Fibroblast of pulmonary artery (primary cell): ENCODE results near the gene IPO11.
"Not testable (repeated sequence)": the region's sequence is repeated elsewhere in the genome, so short reads cannot be mapped to it uniquely, and the experiment has no call there.

ENCODE experiments used
- DNase-seq: peaks from one replicate; pipeline ENCODE4 v3.0.0-alpha.2; 2010; ENCODE audit warnings: low read depth
- H3K4me3 ChIP-seq: replicated peaks from 2 replicates; pipeline ENCODE4 v1.5.1; 2011; ENCODE audit warnings: low read depth, mild to moderate bottlenecking, control low read depth, low read length, moderate library complexity
- CTCF ChIP-seq: IDR thresholded peaks from 2 replicates; pipeline ENCODE4 v1.5.1; 2011; ENCODE audit warnings: mild to moderate bottlenecking, control low read depth, low read length, inconsistent platforms; ENCODE audit errors: missing control alignments

Gene IPO11

GRCh38 chr5:62506659-62507460 is 94.3 kb downstream of the IPO11 start:
- H3K4me3 ChIP-seq: no peak overlapping the region
- no peak for TF ChIP-seq CTCF
- DNase-seq: no peak

GRCh38 chr5:62508760-62509159 is 96.2 kb downstream of the IPO11 start:
- DNase-seq, H3K4me3 ChIP-seq: not testable (repeated sequence)

GRCh38 chr5:62509806-62510205 is 97.2 kb downstream of the IPO11 start:
- no peak for TF ChIP-seq CTCF
- DNase-seq: peak; percentile 59
- no peak overlapping the region for H3K4me3 ChIP-seq

GRCh38 chr5:62513085-62513484 is 100.5 kb downstream of the IPO11 start:
- DNase-seq, H3K4me3 ChIP-seq: not testable (repeated sequence)

GRCh38 chr5:62514510-62515119 is 102.1 kb downstream of the IPO11 start:
- no peak for DNase-seq
- no peak overlapping the region for H3K4me3 ChIP-seq
- TF ChIP-seq CTCF: no peak

GRCh38 chr5:62520812-62521211 is 108.2 kb downstream of the IPO11 start:
- not testable (repeated sequence) for DNase-seq, H3K4me3 ChIP-seq

- no peak overlapping the region for H3K4me3 ChIP-seq
- TF ChIP-seq CTCF: no peak
- DNase-seq: no peak
These were observed 108.8 kb downstream of the IPO11 start for GRCh38 chr5:62521319-62521718.

GRCh38 chr5:62522811-62523210 is 110.2 kb downstream of the IPO11 start:
- no peak overlapping the region for H3K4me3 ChIP-seq
- no peak for DNase-seq
- TF ChIP-seq CTCF: no peak
